HEK293 (cell line): Measurements from ENCODE around the gene OR10J1.

Experiments
- CTCF ChIP-seq: fragments of 450-650 bp; formaldehyde crosslinking; IDR thresholded peaks from 2 replicates; pipeline ENCODE4 v1.5.1; 2016; ENCODE audit warnings: missing biosample characterization, missing genetic modification characterization
- KLF10 ChIP-seq: fragments of 450-650 bp; IDR thresholded peaks from 2 replicates; pipeline ENCODE4 v1.5.1; 2018; ENCODE audit warnings: missing biosample characterization, mild to moderate bottlenecking, missing genetic modification characterization
- REST ChIP-seq: fragments of 450-650 bp; formaldehyde crosslinking; IDR thresholded peaks from 2 replicates; pipeline ENCODE4 v1.5.1; 2016; ENCODE audit warnings: missing biosample characterization, missing genetic modification characterization
- ZFP3 ChIP-seq: fragments of 450-650 bp; formaldehyde crosslinking; IDR thresholded peaks from 2 replicates; pipeline ENCODE4 v1.5.1; 2016; ENCODE audit warnings: low read depth, missing biosample characterization, missing genetic modification characterization
- TF ChIP-seq, protein P1 (sequence below): fragments of 450-650 bp; IDR thresholded peaks from 2 replicates; pipeline ENCODE4 v1.5.1; 2018; ENCODE audit warnings: missing biosample characterization, missing genetic modification characterization

DNA sequence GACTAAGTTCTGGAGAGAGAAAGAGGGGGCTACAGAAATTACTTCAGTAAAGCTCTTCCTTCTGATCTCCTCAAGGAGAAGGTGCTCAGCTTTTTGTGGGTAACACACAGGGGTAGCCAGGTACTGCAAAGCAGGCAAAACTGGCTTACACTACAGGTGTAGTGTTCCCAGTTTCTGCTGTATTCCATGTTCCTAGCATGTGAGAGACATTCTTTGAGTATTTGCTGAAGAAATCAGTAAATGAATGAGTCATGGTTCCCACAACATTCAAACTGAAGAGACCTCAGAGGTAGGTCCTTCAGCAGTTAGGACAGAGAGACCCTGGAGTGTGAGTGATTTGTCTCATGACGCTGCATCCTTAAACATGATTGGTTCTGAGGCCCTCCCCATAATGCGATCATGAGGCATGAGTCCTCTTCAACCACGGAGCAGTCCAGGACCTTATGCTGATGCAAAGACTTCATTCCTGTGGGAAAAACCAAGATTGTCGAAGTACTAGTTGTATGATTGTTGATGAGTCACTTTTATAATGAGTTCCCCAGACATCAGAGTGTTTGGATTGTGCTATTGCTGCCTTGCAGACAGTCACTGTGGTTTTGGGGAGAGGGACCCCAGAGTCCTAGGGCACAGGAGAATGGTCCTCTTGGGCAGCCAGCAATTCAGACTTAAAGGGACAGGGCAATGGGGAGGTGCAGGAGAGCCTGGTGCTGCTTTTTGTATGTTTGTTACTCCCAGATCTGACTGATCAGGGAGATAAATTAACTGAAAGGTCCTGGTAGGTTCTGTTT lies 10.3 kb upstream of the OR10J1 start:
- no peak for TF ChIP-seq REST (tag by site-specific recombination)
- TF ChIP-seq CTCF: no peak
- no peak for TF ChIP-seq KLF10 (tag by site-specific recombination)
- TF ChIP-seq, protein P1, sequence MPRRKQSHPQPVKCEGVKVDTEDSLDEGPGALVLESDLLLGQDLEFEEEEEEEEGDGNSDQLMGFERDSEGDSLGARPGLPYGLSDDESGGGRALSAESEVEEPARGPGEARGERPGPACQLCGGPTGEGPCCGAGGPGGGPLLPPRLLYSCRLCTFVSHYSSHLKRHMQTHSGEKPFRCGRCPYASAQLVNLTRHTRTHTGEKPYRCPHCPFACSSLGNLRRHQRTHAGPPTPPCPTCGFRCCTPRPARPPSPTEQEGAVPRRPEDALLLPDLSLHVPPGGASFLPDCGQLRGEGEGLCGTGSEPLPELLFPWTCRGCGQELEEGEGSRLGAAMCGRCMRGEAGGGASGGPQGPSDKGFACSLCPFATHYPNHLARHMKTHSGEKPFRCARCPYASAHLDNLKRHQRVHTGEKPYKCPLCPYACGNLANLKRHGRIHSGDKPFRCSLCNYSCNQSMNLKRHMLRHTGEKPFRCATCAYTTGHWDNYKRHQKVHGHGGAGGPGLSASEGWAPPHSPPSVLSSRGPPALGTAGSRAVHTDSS (tag by site-specific recombination): no peak
- TF ChIP-seq ZFP3 (tag by site-specific recombination): no peak
